Activated CD8-positive, alpha-beta memory T cell treated with anti-CD3 and anti-CD28 coated beads, Interleukin-2, amount 50 U/mL, for 48 hours (primary cell): Measurements from ENCODE around the gene TSC22D3.

Experiments
- DNase-seq: peaks from one replicate; pipeline ENCODE4 v3.0.0-alpha.2; 2020

The TSC22D3 gene

DNA sequence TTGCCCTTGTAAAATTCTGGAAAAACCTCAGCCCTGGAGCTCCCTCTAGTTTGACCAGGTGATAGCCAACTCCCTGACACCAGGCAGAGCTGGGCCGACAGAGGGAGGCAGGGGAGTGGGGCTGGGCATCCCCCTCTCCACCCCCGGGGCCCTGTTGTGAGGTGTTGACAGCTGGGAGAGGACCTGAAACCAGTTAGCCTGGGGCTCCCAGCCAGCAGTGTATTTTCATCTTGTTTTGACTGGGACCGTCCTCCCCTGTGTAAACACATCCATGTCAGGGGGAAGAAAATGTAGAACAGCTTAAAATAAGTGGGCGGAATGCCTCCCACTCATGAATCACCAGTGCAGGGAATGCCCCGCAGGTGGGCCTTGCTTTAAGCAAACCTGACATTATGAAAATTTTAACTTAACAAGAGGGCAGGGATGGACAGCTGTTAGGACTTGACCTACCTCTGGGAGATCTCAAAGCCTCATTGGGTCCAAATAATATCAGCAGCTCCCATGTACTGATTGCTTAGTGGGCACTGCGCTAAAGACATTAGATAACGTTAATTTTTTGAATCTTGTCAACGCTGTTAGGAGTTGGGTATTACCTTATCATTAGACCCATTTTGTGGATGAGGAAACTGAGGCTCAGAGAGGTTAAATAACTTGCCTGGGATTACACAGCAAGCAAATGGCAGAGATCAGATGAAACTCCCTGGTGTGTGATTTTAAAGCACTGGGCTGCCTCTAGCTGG, 45.9 kb downstream of the TSC22D3 start:
- DNase-seq, result no peak

DNA sequence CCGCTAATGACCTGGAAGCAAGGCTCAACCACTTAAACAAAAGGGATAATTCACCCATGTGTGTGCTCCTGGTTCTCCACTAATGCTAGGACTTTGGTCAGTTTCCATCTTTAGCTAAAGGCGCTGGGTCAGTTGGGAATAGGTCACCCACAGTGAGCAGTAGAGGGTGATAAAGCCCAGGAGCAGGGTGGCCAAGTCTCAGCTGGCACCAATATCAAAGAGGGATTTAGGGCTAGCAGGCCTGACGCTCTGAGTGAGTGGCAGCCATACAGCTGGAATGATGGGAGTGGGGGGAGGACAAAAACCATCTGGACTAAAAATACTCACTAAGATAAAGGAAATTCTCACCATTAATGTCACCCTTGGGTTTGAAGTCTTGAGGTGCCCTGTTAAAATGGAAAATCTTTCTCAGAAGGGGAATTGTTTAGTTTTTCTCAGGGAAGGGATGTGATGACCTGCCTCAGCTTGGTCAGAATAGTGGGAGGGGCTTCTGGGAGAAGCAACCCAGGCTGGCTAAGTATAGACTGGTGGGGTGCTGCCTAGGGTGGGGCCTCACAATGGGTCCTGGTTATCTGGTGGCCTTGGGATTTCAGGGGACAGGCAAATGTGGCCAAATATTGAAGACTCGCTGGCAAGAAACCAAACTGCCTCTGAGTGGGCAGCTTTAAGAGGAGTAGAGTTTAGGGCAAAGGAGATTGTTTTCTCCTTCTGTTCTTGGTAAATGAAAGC, 47.1 kb downstream of the TSC22D3 start:
- no peak for DNase-seq

DNA sequence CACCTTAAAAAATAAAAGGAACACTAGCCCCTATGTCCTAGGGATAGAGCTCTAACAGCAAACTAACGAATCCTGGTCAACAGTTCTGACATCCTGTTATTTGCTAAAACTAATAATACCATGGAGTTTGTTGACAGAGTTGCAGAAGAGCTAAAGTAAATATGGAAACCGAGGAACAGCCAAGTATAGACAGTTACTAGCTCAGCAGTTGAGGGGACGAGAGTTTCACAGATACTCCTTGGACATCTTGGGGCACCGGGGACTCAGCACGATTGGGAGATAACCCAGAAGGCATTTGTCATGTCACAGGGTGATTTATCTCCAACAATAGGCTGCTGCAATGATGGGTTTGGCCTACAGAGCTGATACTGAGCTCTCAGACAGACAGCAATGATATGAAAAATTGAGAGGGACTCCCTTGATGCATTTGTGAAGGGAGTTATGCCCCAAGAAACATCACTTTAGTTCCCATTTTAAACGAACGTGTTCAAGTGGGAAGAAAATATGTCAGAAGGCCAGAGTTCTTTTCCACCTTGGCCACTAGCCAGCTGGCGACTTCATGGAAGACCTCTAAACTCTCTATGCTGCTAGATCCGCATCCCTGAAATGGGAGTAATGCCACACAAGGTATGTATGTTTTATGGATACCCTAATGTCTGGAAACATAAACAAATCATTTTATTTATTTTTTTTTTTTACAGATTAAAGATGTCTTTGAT, 48.6 kb downstream of the TSC22D3 start:
- no peak for DNase-seq

DNA sequence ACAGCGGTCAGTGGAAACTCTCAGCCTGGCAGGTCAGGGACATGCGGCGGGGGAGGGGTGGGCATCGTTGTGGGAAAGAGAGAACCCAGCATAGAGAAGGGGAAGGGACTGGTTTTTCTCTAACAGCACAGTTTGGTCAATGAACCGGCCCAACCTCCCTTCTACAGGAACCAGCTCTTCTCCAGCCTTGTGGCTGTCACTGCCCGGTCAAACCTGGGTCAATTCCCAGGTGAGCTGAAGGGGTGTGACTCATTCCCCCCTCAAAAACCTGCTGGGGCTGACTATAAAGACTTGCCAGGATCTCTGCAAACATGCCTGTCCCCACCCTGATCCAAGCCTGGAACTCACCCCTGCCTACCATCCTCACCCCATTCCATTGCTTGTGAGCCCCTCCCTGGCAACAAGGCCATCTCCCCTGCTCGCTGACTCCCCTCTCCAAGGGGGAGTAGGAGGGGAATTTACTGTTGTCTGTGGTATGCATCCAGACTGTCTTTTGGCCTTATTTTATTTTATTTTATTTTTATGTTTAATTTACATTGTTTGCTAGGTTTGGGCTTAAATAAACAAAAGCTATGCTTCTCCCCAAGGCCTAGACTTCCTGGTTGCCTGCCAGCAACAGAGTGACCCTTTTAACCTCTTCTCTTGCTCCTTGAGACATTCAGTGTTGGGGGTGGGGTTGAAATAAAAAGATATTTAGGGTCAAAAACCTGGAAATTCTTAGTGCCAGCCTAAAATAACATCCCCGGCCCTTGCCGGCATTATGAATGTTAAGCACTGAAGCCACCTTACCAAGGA, 49.6 kb downstream of the TSC22D3 start:
- no peak for DNase-seq

DNA sequence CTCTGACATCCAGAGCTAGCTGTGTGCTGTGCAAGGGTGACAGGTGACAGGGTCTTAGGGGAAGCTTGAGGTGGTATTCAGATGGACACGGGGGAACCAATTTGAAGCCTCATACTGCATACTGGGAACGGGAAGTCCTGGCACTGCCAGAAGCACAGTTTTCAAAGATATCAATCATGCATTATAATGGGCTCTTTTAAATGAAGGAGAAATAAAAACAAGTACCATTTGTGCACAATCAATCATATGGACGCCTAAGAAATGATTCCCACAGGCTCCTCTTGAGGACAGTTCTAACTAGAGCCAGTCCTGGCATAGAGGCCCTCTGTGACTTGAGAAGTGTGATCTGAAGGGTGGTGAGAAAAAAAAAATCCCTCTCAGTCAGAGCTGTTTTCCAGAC, 50.9 kb downstream of the TSC22D3 start:
- no peak for DNase-seq

DNA sequence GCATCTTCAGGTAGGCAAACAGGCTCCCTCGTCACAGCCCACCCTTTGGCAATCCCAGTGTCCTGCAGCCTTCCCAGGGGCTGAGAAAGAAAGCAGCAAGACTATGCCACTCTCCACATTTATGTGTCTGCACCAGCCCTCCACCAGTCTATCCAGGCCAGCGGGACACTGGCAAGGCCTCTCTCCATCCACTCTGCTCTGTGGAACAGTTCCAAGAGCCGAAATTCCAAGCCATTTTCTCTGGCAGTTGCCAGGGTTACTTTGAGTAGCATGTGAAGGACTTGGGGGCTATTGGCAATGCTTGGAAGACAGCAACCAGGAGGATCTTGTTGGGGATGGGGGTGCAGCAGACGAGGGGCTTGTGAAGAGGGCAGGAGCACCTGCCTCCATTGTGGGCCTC, 52.1 kb downstream of the TSC22D3 start:
- no peak for DNase-seq

DNA sequence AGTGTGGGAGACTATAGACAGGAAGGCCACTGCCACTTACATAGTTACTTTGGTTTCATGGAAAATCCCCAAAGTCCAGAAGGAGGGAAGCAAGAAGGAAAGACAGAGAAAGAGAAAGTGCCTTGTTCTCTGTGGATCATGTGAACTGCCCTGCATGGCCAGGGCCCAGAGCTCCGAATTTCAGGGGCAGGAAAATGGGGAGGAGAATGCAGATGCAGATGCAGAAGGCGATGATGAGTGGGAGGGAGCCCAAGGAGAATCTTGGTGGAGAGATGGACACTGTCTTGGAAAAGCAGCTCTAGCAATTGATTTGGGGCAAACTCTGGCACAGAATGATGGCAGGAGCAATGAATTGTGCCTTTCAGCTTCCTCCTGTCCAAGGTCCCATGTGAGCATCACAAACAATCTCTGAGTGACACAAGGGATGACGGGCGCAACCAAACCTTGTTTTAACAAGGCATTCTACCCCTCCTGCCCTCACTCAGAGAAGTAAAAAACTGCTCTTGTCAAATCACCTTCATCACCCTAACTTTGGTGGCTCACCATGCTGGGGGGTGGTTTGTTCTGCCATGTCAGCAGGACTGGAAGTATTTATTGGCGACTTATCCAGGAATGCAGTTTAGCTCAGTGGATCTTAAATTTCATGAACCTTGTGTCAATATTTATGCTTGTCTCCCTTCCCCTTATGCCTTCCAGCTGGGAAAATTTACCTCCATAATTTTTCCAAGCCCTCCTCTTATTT, 53.5 kb downstream of the TSC22D3 start:
- no peak for DNase-seq

DNA sequence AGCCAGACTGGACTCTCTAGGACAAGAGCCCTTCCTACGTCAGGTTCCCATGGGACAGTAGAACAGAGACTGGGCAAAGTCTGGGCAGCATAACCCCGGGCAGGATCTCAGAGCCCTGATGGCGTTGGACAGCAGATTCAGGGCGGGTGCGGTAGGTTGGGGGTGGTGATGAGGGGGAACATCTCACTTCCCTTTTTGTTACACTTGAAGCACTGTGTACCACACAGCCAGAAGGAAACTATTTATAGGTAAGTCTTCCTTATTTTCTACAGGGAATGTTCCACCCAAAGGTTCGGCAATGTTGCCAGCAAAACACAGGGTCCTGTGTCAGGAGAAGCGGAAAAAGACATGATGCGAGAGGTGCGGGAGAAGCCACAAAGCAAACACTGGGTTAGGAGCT, 54.3 kb downstream of the TSC22D3 start:
- no peak for DNase-seq

DNA sequence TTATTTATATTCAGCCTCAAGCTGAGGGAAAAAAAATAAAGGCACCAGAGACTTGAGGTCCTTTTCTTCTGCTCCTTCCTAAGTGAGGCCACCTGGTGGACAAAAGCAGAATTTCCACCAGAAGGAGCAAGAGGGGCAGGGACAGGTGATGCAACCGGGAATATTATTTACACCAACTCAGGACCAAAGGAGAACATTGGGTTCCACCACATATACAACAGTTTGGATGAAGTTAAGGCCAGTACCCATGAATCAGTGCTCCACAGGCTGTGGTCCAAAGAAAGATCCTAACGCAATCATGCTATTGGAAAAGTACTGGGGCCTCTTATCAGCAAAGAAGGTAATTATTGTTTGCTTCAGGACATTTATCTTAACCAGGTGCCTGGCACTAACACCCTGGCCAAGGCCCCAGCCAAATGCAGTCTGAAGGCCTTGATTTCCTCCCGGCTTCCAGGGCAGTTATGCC, 57.4 kb downstream of the TSC22D3 start:
- DNase-seq, result peak; percentile 72

DNA sequence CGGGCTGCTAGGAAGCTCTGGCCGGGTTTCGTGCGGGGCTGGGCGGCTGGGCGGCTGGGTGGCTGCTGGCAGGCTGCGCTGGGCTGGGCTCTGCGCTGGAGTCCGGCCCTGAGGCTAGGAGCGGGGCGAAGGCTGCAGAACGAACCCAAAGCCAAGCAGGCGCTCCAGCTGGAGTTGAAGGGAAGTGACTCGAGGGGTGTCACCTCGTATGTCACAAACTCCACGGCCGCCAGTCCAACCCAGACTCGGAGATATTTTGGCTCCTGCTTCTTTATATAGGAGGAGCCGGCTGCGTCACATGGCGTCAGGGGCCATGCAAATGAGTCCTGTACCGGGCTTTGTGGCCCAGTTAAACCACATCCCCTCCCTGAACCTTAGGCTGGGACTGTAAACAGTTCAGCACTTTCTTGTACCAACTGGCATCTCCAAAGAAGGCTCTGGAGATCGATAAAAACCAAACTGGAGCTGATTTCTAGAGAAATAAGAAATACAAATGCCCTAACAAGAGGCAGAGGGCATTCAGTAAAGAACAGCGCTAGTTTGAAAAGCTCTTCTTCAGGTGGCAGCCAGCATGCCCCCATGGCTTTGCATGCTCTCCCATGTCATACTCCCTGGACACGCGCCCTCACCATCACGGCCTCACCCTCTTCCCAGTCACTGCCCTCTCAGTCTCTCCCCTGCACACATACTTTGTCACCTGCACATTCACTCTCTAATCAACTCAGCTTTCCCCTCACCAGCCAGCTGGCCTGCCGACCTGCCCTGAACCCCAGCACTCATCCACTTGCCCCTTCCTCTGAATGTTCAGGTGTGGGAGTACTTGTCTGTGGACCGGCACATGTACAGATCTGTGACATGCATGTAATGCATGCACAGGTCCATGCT, 58.5 kb downstream of the TSC22D3 start:
- peak; percentile 86 for DNase-seq

DNA sequence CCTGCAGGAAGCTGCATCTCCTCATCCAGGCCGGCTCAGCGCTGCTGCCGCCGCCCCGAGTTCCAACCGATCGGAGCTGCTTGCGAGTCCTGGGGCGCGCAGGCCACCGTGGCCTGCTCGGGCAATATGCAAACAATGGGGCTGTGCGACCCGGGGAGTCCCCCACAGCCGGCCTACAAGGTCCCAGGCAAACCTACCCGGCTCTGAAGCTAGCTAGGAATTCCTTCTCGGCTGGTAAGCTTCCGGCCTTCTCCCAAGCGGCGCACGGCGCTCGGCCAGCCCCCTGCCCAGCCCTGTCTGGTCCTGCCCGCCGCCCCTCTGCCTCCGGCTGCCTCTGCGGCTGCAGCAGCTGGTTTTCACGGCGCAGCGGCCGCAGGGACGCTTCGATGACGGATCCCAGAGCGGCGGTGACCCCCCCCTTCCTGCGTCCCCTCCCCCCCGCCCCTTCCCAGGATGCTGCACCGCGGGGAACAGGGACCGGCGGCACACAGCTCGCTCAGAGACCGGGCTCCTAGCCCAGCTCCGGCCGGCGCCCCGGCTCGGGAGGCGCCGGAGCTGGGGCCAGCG, 59.4 kb downstream of the TSC22D3 start:
- no peak for DNase-seq

DNA sequence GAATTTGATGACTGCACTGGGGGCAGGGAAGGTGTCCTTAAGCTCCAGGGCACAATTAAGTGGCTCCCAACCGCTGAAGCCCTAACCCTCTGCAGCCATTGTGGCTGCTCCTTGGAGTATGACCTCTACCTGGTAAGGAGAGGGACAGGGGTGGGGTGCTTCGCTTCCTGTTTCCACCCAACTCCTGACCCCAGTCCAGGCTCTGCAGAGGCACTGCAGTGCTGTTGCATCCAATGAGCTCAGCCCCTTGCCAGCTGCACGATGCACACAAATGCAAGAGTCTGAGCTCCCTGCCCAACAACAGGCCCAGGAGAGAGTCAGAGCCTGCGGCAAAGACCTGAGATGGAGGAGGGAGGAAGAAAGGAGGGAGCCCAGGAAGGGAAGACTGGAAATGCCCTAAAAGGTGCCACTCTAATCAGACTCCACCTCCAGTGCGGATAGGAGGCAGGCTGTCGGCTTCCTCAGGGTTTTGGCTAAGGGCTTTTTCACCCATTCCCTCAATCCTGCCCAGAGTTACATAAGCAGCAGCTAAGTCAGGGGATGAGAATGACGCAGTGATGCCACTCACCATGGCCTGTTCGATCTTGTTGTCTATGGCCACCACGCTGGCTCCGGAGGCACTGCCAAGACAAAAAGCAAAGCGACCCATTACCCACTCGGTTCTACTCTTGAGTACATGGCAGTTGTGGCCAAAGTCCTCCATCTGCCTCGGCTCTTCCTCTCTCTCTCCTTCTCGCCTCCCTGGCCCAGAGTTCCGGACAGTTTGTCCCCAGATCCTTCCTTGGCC, 60.1 kb downstream of the TSC22D3 start:
- DNase-seq, result no peak

DNA sequence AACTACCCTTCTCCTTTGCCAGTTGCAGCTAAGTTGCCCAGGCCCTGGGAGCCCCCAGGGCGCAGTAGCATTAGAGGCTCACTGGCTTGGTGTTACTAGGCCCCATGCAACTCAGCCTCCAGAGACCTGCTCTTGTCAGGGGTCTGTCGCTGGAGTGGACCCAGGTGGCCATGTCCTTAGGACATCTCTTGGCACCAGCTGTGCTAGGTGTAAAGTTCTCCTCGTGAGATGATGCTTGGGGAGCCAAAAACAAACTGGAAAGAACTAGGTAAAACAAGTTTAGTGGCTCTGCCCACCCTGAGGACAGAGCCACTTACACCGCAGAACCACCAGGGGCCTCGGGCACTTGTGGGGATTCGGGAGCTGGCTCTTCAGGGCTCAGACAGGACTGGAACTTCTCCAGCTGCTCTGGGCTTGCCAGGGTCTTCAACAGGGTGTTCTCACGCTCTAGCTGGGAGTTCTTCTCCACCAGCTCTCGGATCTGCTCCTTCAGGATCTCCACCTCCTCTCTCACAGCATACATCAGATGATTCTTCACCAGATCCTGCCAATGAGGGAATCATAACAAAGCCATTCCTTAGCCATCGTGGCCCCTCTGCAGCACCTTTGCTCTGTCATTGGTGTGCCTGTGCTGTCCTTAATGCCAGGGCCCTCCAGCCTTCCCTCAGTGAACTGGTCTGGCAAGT, 61.2 kb downstream of the TSC22D3 start:
- no peak for DNase-seq

DNA sequence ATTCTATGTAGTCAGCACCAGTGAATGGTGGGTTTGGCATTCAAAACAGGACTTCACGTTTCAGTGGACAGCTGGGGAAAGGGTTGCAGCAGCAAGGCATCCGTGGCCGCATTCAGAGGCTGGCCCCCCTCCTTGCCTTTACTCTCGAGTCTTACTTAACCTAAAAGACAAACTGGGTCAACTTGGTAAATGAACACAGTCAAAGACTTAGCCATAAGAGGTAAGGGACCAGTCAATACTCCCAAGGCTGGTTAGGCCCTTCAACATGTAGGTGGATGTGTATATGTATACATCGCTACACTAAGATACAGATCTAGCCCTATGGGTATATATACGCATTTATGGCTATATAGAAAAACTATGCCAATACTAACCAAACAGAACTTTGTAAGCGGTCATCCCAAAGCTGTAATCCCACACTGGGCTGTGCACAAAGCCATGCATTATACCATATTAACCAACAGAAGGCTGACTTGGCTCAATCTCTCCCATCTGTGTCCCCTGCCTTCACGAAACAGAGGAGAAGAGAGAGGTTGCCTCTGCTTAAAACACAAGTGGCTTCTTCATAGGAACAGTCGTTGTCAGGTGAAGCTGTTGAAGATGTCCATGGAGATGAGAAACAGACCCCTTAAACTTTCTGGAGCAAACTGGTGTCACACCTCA, 61.9 kb downstream of the TSC22D3 start:
- DNase-seq, result no peak

DNA sequence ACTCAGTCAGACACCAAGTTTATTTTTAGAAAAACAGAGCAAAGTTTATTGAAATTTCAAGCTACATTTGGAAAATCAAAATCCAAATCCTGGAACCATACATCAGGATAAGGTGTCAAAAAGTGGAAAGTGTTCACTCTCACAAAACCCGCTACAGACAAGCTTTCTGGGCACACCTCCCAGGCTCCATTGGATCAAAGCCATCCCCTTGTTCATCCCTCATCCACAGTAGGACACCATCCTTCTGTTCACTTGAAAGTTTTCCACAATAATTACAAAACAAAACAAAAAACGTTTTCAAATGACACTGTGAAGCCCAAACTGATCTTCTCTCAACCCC, 62.4 kb downstream of the TSC22D3 start:
- DNase-seq, result no peak

DNA sequence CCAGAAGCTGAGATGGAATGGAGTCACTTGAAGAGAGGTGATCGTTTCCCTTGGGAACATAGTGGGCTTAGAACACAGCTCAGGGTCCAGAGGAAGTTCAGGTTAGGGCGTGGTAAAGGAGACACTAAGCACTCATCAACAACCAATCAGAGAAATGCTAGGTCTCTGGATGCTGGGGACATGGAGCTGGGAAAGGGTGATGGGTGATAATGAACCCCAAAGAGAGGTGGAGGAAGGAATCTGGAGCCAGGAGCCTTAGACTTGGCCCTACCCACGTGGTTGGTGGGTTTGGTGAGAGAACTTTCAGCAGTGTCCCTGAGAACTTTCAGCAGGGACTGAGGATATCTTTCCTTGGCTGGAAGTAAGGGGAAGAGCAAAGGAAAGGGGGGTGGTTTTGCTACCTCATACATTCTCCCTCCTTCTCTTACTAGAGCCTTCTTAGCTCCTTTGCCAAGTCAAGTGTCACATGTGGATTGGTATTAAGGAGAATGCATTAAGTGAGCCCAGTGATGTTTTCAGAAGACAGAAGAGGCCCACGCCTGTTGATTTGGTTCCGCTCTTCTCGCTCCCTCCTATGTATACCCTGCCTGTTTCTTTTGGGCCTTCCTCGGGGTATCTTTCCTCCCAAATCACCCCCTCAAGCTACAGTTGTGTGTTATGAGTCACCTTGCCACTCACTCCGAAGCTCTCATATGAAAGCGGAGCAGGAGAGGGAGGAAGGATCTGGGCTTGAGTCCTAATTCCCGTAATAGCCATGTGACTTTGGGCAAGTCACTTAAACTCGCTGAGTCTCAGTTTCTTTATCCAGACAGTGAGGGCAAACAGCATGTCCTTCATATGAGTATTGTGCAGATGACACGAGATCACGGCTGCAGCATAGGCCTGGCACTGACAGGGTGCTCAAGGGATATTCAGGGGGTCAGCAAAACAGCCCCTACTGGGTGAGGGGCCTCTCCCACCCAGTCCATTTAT, 63.1 kb downstream of the TSC22D3 start:
- no peak for DNase-seq

DNA sequence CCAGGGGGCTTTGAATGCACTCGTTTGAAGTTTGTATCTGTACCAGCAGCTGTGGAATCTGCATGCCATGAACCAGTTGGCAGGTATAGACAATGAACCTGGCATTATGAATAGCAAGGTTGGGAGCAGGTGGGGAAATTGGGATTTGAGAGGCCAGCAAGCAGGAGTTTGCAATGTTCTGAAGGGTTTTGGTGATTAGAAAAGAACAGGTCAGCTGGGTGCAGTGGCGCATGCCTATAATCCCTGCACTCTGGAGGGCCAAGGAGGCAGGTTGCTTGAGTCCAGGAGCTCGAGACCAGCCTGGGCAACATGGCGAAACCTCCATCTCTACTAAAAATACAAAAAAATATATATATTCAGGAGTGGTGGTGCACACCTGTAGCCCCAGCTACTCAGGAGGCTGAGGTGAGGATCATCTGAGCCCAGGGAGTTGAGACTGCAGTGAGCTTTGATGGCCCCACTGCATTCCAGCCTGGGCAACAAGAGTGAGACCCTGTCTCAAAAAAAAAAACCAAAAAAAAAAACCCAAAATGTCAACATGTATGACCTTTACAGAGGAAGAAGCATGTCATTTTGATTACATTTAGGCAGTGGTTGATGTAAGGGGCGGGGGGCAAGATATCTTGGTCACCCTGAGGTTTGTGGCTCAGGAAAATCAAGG, 63.9 kb downstream of the TSC22D3 start:
- no peak for DNase-seq
